ENCODE results near the gene PUS7L. TPM values are rescaled to one million over a fixed set of nuclear protein-coding genes. Genes with fewer than 3 reads are reported as not detected.
"Not testable (repeated sequence)": the region's sequence is repeated elsewhere in the genome, so short reads cannot be mapped to it uniquely, and the experiment has no call there.

PUS7L gene
- total RNA-seq, 1 donor from 2014 or later: 6.3 TPM

DNA sequence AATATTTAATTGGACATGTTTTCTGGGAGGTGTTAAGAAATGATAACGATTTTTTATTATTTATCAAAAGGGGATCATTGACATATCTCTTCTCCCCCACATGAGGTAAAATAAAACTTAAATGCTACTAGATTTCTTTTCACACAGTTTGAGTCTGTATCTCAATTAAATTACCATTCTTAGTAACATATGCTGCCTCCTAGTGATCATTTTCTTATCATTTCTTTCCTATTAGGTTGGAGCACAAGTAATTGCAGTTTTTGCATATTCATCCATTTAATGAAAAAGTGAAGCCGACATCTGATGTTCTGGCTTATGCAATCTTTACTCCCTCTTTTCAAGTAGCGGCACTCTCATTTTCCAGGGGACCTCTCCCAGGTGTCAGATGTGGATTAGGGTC lies 24.9 kb downstream of the PUS7L start:
- TF ChIP-seq, protein P1, sequence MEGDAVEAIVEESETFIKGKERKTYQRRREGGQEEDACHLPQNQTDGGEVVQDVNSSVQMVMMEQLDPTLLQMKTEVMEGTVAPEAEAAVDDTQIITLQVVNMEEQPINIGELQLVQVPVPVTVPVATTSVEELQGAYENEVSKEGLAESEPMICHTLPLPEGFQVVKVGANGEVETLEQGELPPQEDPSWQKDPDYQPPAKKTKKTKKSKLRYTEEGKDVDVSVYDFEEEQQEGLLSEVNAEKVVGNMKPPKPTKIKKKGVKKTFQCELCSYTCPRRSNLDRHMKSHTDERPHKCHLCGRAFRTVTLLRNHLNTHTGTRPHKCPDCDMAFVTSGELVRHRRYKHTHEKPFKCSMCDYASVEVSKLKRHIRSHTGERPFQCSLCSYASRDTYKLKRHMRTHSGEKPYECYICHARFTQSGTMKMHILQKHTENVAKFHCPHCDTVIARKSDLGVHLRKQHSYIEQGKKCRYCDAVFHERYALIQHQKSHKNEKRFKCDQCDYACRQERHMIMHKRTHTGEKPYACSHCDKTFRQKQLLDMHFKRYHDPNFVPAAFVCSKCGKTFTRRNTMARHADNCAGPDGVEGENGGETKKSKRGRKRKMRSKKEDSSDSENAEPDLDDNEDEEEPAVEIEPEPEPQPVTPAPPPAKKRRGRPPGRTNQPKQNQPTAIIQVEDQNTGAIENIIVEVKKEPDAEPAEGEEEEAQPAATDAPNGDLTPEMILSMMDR (conservative IDR thresholded peaks at IDR 0.05; ENCODE audit: low read depth, low read length): peak; percentile 20
- H3K4me3 ChIP-seq (ENCODE audit: low read depth, low read length): no peak overlapping the region
- DNase-seq (ENCODE audit: low read depth): no peak

DNA sequence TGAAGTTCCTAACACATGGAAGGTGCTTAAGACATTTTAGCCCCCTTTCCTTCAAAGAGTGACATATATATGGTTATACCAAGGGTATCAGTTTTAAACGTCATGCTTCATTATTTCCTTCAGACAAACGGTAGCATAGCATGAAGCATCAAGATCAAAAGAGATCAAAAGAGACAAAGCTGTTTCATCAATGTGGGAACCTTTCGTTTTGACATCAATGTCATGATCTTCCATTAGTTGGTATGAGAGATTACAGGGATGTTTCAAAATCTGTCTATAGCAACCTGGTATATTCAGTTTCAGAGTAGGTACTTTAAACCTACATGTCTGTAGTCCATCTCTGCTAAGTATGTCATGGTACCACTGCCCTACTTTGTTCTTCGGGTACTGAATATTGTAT lies 28.3 kb downstream of the PUS7L start:
- TF ChIP-seq, protein P1 (conservative IDR thresholded peaks at IDR 0.05; ENCODE audit: low read depth, low read length): no peak

DNA sequence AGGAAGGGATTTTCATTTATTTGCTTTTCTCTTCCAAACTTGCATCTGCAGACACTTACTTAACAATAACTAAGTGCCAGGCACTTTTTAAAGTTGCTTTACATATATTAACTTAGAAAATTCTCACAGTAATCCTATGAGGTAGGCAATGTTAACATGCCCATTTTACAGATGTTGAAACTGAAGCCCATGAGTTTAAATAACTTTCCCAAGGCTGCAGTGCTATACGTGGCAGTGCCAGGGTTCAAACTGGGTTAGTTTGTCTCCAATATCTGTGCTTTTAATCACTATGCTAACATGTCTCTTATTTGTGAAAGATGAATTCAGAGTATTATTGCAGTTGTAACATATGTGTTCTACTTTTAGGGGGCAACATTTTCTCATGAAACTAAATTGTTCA lies 29.9 kb downstream of the PUS7L start:
- DNase-seq (ENCODE audit: low read depth): no peak
- no peak overlapping the region for H3K4me3 ChIP-seq (ENCODE audit: low read depth, low read length)
- TF ChIP-seq, protein P1 (conservative IDR thresholded peaks at IDR 0.05; ENCODE audit: low read depth, low read length): no peak

More for the DNA sequence above, 28.3 kb downstream of the PUS7L start:
- no peak for DNase-seq (ENCODE audit: low read depth)
- no peak overlapping the region for H3K4me3 ChIP-seq (ENCODE audit: low read depth, low read length)

GRCh38 chr12:43728117-43728516 lies 30.5 kb downstream of the PUS7L start:
- TF ChIP-seq, protein P1 (conservative IDR thresholded peaks at IDR 0.05; ENCODE audit: low read depth, low read length): no peak
- no peak for DNase-seq (ENCODE audit: low read depth)
- H3K4me3 ChIP-seq (ENCODE audit: low read depth, low read length): no peak overlapping the region

DNA sequence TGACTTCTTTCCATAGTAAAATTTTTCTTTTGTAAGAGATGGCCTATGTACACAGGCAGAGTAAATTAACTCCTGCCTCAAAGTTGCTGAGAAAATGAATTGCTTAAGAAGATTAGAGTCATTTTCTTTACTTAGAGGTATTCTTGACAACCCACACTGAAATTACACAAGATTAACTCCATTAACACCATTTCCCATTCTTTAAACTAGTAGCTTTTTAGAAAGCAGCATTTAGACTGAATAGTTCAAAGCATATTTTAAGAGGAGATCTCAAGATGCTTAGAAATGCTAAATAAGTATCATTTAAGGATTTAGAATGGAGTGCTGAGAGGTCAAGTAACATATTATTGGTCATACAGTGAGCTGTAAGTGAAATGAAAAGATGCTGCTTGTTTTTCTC lies 35.5 kb downstream of the PUS7L start:
- DNase-seq (ENCODE audit: low read depth): no peak
- no peak overlapping the region for H3K4me3 ChIP-seq (ENCODE audit: low read depth, low read length)
- TF ChIP-seq, protein P1 (conservative IDR thresholded peaks at IDR 0.05; ENCODE audit: low read depth, low read length): no peak

DNA sequence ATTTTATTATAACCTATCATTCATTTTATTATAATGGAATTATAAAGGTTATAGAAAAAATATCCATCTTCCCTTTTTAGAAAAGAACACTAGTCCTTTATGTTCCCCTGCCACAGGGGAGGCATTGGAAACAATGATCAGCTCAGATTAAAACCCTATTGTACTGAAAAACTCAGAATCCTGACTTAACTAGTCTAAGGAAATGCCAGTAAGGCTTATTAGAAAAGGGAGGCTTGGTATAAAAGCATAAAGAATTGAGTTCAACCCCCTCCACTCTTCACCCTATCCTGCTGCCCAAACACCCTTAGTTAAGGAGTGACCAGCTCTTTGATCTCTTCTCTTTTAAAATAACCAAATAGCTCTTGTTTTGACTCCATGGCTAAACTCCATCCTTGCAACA lies 36.0 kb downstream of the PUS7L start:
- TF ChIP-seq, protein P1 (conservative IDR thresholded peaks at IDR 0.05; ENCODE audit: low read depth, low read length): no peak
- no peak for DNase-seq (ENCODE audit: low read depth)
- H3K4me3 ChIP-seq (ENCODE audit: low read depth, low read length): no peak overlapping the region

- TF ChIP-seq, protein P1 (conservative IDR thresholded peaks at IDR 0.05; ENCODE audit: low read depth, low read length): no peak
- H3K4me3 ChIP-seq (ENCODE audit: low read depth, low read length): no peak overlapping the region
- no peak for DNase-seq (ENCODE audit: low read depth)
These were observed 47.2 kb downstream of the PUS7L start for GRCh38 chr12:43711348-43711747.

DNA sequence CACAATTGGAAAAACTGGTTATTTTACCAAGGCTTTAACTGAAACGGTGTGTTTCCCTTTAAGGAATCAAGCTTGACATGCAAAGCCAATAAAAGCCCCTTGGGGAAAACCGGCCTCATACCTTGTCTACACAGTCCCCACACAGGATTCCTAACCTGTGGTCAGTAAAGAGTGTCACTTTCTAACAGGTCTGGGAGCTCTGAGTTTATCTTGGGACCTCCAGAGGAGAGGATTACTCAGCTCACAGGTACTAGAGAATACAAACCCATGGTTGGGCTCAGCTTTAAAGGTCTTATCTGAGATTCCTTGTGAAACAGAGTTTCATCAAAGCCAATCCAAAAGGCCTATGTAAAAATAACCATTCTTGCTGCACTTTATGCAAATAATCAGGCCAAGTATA lies 54.8 kb downstream of the PUS7L start:
- H3K4me3 ChIP-seq (ENCODE audit: low read depth, low read length); DNase-seq (ENCODE audit: low read depth): not testable (repeated sequence)

GRCh38 chr12:43701194-43701593 lies 57.4 kb downstream of the PUS7L start:
- H3K4me3 ChIP-seq (ENCODE audit: low read depth, low read length): not testable (repeated sequence)

More at GRCh38 chr12:43701194-43701593, 57.4 kb downstream of the PUS7L start:
- not testable (repeated sequence) for DNase-seq (ENCODE audit: low read depth)
